Neural cell (in vitro differentiated cells): ENCODE measurements around the gene FAM227B. TPM values are rescaled to one million over a fixed set of nuclear protein-coding genes. Genes with fewer than 3 reads are reported as not detected.

Experiments used
- H2AFZ ChIP-seq: fragments of 200-600, 300-800 bp; sonication (generic), shearing (Covaris generic); 2 replicates; pipeline ENCODE4 v1.6.0; 2014; ENCODE audit warnings: low read depth, mild to moderate bottlenecking, antibody characterized with exemption, low read length, moderate library complexity
- H3F3A ChIP-seq: fragments of 200-600 bp; shearing (Covaris generic); 2 replicates; pipeline ENCODE4 v1.6.1; 2016; ENCODE audit warnings: mild to moderate bottlenecking, moderate library complexity, mixed read lengths, antibody characterized with exemption, low read length; ENCODE audit not compliant: insufficient read depth, poor library complexity, severe bottlenecking
- H3K27ac ChIP-seq: fragments of 200-600, 300-800 bp; sonication (generic), shearing (Covaris generic); 2 replicates; pipeline ENCODE4 v1.5.1; 2014; ENCODE audit warnings: mild to moderate bottlenecking, low read length, moderate library complexity
- H3K27me3 ChIP-seq: fragments of 300-800, 200-600 bp; sonication (generic), shearing (Covaris generic); 2 replicates; pipeline ENCODE4 v1.6.0; 2014; ENCODE audit warnings: mild to moderate bottlenecking, low read depth, low read length, moderate library complexity; ENCODE audit not compliant: insufficient read depth
- H3K36me3 ChIP-seq: fragments of 300-800, 200-600 bp; sonication (generic), shearing (Covaris generic); 2 replicates; pipeline ENCODE4 v1.5.1; 2014; ENCODE audit warnings: mild to moderate bottlenecking, antibody characterized with exemption, low read length, moderate library complexity; ENCODE audit not compliant: insufficient read depth
- H3K4me2 ChIP-seq: fragments of 300-800, 200-600 bp; sonication (generic), shearing (Covaris generic); 2 replicates; pipeline ENCODE4 v1.6.0; 2014; ENCODE audit warnings: mild to moderate bottlenecking, low read length
- H3K4me3 ChIP-seq: fragments of 300-800, 200-600 bp; sonication (generic), shearing (Covaris generic); 2 replicates; pipeline ENCODE4 v1.5.1; 2014; ENCODE audit warnings: mild to moderate bottlenecking, low read length, moderate library complexity
- H3K79me2 ChIP-seq: fragments of 200-600 bp; shearing (Covaris generic); replicated peaks from 2 replicates; pipeline ENCODE4 v1.6.0; 2014; ENCODE audit warnings: mild to moderate bottlenecking, low read length, moderate library complexity; ENCODE audit not compliant: insufficient read depth
- H3K9ac ChIP-seq: fragments of 300-800, 200-600 bp; sonication (generic), shearing (Covaris generic); 2 replicates; pipeline ENCODE4 v1.6.1; 2016; ENCODE audit warnings: mild to moderate bottlenecking, low read length, mixed read lengths
- H3K9me2 ChIP-seq: fragments of 200-600 bp; shearing (Covaris generic); 2 replicates; pipeline ENCODE4 v1.6.1; 2016; ENCODE audit warnings: mild to moderate bottlenecking, low read length, mixed read lengths; ENCODE audit not compliant: insufficient read depth
- H3K9me3 ChIP-seq: fragments of 200-600, 300-800 bp; sonication (generic), shearing (Covaris generic); 2 replicates; pipeline ENCODE4 v1.6.1; 2016; ENCODE audit warnings: mild to moderate bottlenecking, mixed run types, low read length, moderate library complexity, mixed read lengths
- H4K20me1 ChIP-seq: fragments of 200-600 bp; shearing (Covaris generic); 2 replicates; pipeline ENCODE4 v1.6.1; 2016; ENCODE audit warnings: mild to moderate bottlenecking, mixed run types; ENCODE audit not compliant: insufficient read depth
- CTCF ChIP-seq: fragments of 450-650 bp; IDR thresholded peaks from 2 replicates; pipeline ENCODE4 v1.5.1; 2014; ENCODE audit warnings: antibody characterized with exemption, mild to moderate bottlenecking, moderate library complexity; ENCODE audit not compliant: poor library complexity, severe bottlenecking
- EP300 ChIP-seq: fragments of 450-650 bp; conservative IDR thresholded peaks from 2 replicates; pipeline ENCODE4 v1.6.1; 2014; ENCODE audit warnings: antibody characterized with exemption, mild to moderate bottlenecking, moderate library complexity; ENCODE audit not compliant: poor library complexity, severe bottlenecking
- EZH2 ChIP-seq: fragments of 200-600, 300-800 bp; shearing (Covaris generic), sonication (generic); IDR thresholded peaks from 2 replicates; pipeline ENCODE4 v1.6.1; 2014; ENCODE audit warnings: antibody characterized with exemption, low read length, borderline replicate concordance, mild to moderate bottlenecking; ENCODE audit not compliant: insufficient read depth, poor library complexity, severe bottlenecking
- MXI1 ChIP-seq: fragments of 450-650 bp; conservative IDR thresholded peaks from 2 replicates; pipeline ENCODE4 v1.6.1; 2014; ENCODE audit warnings: antibody characterized with exemption, mild to moderate bottlenecking; ENCODE audit not compliant: poor library complexity, severe bottlenecking
- POLR2AphosphoS5 ChIP-seq: IDR thresholded peaks from 2 replicates; pipeline ENCODE4 v1.6.1; 2012
- RAD21 ChIP-seq: fragments of 450-650 bp; conservative IDR thresholded peaks from 2 replicates; pipeline ENCODE4 v1.6.1; 2014; ENCODE audit warnings: antibody characterized with exemption, mild to moderate bottlenecking, moderate library complexity
- SMC3 ChIP-seq: fragments of 450-650 bp; conservative IDR thresholded peaks from 2 replicates; pipeline ENCODE4 v1.6.1; 2014; ENCODE audit warnings: antibody characterized with exemption, mild to moderate bottlenecking, moderate library complexity; ENCODE audit not compliant: poor library complexity
- TAF1 ChIP-seq: IDR thresholded peaks from 2 replicates; pipeline ENCODE4 v1.6.1; 2012; ENCODE audit warnings: low read depth
- polyA plus RNA-seq: library from polyadenylated mRNA; depleted of rRNA; stranded (reverse); fragments of >200 nt; gene quantifications from 2 replicates; pipeline ENCODE4 v1.2.3, GENCODE V29; 2014
- TF ChIP-seq, protein P1 (sequence below): IDR thresholded peaks from 2 replicates; pipeline ENCODE4 v1.6.1; 2012; ENCODE audit warnings: borderline replicate concordance

FAM227B gene
- polyA plus RNA-seq, 1 donor from 2014 or later: 0.88 TPM

GRCh38 chr15:49628379-49628778 is 7.8 kb upstream of the FAM227B start:
- H3K4me2 ChIP-seq: no peak overlapping the region

GRCh38 chr15:49627407-49627877 is 6.8 kb upstream of the FAM227B start:
- no peaks in the 10 kb centered on the region for H3K9me3 ChIP-seq
- H2AFZ ChIP-seq: no peak overlapping the region
- H3K79me2 ChIP-seq: peaks cover 19% of the 10 kb centered on the region
- H4K20me1 ChIP-seq: no peaks in the 10 kb centered on the region
- no peak for TF ChIP-seq RAD21
- TF ChIP-seq MXI1: no peak
- no peak for TF ChIP-seq CTCF
- no peak for TF ChIP-seq POLR2AphosphoS5
- no peak for TF ChIP-seq SMC3
- TF ChIP-seq, protein P1, sequence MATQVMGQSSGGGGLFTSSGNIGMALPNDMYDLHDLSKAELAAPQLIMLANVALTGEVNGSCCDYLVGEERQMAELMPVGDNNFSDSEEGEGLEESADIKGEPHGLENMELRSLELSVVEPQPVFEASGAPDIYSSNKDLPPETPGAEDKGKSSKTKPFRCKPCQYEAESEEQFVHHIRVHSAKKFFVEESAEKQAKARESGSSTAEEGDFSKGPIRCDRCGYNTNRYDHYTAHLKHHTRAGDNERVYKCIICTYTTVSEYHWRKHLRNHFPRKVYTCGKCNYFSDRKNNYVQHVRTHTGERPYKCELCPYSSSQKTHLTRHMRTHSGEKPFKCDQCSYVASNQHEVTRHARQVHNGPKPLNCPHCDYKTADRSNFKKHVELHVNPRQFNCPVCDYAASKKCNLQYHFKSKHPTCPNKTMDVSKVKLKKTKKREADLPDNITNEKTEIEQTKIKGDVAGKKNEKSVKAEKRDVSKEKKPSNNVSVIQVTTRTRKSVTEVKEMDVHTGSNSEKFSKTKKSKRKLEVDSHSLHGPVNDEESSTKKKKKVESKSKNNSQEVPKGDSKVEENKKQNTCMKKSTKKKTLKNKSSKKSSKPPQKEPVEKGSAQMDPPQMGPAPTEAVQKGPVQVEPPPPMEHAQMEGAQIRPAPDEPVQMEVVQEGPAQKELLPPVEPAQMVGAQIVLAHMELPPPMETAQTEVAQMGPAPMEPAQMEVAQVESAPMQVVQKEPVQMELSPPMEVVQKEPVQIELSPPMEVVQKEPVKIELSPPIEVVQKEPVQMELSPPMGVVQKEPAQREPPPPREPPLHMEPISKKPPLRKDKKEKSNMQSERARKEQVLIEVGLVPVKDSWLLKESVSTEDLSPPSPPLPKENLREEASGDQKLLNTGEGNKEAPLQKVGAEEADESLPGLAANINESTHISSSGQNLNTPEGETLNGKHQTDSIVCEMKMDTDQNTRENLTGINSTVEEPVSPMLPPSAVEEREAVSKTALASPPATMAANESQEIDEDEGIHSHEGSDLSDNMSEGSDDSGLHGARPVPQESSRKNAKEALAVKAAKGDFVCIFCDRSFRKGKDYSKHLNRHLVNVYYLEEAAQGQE: no peak
- TF ChIP-seq EP300: no peak
- TF ChIP-seq TAF1: no peak
- TF ChIP-seq EZH2: no peak
- no peaks in the 10 kb centered on the region for H3K9me2 ChIP-seq
- H3K4me2 ChIP-seq: no peak overlapping the region
- no peak overlapping the region for H3K4me3 ChIP-seq
- H3K27ac ChIP-seq: no peak overlapping the region
- H3F3A ChIP-seq: no peaks in the 10 kb centered on the region
- H3K36me3 ChIP-seq: no peaks in the 10 kb centered on the region
- no peaks in the 10 kb centered on the region for H3K27me3 ChIP-seq
- no peak overlapping the region for H3K9ac ChIP-seq

More at GRCh38 chr15:49628379-49628778, 7.8 kb upstream of the FAM227B start:
- H3K27me3 ChIP-seq: no peaks in the 10 kb centered on the region
- H3K9ac ChIP-seq: no peak overlapping the region
- H3K9me3 ChIP-seq: no peaks in the 10 kb centered on the region
- no peaks in the 10 kb centered on the region for H3F3A ChIP-seq
- no peaks in the 10 kb centered on the region for H4K20me1 ChIP-seq
- H3K27ac ChIP-seq: no peak overlapping the region
- TF ChIP-seq RAD21 (no peak), SMC3 (no peak), POLR2AphosphoS5 (no peak), MXI1 (no peak), TAF1 (no peak), EP300 (no peak), EZH2 (no peak), CTCF (no peak)
- TF ChIP-seq, protein P1: no peak
- H3K4me3 ChIP-seq: no peak overlapping the region
- peaks cover 9% of the 10 kb centered on the region for H3K79me2 ChIP-seq
- H2AFZ ChIP-seq: no peak overlapping the region
- no peaks in the 10 kb centered on the region for H3K9me2 ChIP-seq
- H3K36me3 ChIP-seq: no peaks in the 10 kb centered on the region
